Superior temporal gyrus (tissue), 1 donor: Measurements from ENCODE around the gene IL18R1.

Experiments used
- DNase-seq: peaks from one replicate; pipeline ENCODE4 v3.0.0-alpha.2; 2016; ENCODE audit errors: extremely low spot score

The IL18R1 gene

GRCh38 chr2:102344397-102344796, 11.2 kb upstream of the IL18R1 start:
- no peak for DNase-seq

DNA sequence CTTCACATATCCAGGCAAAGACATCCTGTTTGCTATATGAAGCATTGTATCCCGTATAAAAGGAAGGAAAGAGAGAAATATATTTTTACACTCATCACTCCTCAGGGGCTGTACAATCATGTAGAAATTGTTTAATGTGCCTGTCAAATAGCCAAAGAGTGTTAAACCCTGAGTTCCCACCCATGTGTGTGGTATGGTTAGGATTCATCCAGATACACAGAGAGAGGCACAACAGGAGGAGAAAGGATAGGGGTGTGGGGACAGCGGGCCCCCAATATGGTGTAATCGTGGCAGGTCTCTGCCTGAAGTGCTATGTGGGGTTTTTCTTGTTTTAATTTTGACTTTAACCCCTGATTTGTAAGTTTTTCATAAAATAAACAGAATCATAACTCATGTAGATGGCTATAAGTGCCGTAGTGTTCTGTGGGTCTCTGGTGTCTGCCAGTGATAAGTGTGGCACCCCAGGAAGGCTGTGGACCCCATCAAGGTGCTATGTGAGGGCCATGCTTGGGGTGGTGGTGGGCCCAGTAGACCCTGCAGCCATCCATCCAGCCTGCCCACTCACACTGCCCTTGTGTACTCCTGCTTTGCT, 10.2 kb upstream of the IL18R1 start:
- DNase-seq = no peak

DNA sequence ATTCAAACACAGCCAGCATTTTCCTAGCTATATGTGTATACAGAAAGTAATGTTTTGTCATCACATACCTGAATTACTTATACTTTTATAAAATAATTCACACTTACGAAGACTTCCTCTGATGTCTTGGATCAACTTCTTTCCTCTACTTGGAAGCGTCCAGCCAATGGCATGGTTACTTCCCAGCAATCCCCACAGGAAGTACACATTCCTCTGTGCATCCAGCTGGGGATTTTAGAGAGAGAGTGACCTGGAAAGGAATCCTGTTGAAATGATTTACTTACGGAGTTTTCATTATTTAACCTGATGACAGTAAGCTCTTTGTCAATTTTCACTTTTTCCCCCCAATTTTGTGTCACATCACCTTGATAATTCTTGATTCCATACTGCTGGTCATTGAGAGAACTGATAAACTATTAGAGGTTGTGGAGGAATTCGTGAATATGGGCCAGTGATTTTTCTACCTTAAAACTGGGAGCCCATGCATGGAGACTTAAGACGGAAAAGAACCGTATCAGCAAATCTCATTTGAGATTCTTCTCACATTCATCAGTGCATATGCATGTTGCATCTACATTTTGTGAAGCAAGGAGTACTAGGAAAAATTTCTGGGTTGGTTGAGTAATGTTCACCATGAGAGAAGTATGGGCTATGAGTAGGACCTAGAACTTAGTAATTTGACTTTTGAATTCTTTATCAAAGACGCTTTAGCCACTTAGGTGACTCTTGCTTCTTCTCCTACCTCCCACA, 9.0 kb upstream of the IL18R1 start:
- DNase-seq = no peak

- DNase-seq = no peak
Measured at GRCh38 chr2:102350137-102350793, 5.3 kb upstream of the IL18R1 start.

DNA sequence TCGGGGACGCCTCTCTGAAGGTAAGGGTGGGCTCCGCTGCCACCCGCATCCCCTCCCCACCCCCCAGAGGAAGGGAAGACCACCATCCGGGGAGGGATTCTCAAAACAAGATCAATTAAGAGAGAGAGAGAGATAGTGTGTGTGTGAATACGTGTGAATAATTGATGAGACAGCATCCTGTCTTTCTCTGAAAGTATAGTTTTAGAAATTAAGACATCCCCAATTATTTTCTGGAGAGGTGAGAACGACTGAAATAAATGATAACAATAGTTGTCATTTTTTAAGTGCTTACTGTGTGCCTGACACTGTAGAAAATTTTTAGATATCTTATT, 751 bp downstream of the IL18R1 start:
- no peak for DNase-seq

- DNase-seq = no peak
Measured at GRCh38 chr2:102356741-102357140, 1.1 kb downstream of the IL18R1 start.

- no peak for DNase-seq
Measured at GRCh38 chr2:102357937-102358336, 2.3 kb downstream of the IL18R1 start.

DNA sequence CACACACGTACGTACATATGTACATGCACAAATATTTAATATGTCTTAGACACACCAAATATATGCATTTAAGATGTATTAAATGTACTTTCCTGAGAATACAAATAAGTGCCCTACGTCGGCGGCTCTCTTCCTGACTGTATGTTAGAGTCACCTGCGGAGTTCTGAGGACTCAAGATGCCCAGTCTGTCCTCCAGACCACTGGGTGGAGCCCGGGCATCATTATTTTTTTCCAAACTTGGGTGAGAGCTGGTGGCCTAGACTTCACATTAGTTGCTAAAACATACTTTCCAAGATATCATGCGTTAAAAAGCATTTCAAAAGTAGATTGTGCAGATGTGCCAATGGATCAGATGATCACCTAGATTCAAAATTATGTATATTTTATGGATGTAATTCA, 2.9 kb downstream of the IL18R1 start:
- DNase-seq = no peak

DNA sequence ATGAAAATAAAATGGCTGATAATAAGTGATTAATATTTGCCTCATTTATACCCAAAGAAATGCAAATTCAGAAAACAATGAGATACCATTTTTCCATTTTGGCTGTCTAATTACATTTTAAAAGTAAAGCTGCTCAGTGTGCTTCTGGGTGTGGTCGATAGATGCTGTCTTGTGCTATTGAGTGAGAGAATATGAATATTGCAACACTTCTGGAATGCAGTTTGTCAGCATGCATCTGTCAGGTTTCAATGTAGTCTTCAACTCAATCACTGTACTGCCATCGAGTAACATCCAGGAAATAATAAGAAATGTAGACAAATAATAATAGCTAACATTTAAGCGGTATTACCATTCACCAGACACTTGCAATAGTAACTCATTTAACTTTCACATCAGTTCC, 3.9 kb downstream of the IL18R1 start:
- DNase-seq = no peak

DNA sequence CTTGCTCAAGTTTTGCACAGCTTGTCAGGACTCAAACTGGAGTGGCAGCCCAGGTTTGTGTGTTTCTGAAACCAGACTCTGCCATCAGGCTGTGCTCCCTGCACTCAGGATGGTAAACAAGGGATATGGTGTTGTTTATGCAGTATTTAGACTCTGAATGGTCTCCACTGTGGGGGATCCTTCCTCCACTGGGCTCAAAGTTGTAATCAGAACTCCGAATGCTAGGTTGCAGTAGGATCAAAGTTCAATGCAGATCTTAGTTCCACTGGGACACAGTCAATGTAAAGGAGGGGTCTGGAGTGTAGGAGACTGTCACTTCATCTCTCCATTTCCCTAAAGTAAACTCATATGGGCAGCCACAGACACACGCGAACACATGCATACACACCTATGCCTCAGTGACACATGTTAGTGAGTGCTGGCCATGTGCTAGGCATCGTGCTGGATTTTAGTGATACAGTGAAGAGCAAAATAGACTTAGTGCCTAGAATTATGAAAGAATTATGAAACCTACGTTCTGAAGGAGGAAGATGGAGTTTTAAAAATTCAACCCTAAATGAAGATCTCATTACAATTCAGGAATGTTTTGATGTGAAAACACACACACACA, 6.1 kb downstream of the IL18R1 start:
- no peak for DNase-seq

DNA sequence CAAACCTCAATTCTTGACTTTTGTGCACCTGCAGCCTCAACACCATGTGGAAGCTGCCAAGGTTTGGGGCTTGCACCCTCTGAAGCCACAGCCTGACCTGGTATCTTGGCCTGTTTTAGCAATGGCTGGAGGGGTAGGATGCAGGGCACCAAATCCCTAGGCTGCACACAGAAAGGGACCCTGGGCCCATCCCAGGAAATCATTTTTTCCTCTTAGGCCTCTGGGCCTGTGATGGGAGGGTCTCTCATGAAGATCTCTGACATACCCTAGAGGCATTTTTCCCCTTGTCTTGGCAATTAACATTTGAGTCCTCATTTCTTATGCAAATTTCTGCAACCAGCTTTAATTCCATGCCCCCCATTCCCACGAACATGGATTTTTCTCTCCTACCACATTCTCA, 10.2 kb downstream of the IL18R1 start:
- no peak for DNase-seq

DNA sequence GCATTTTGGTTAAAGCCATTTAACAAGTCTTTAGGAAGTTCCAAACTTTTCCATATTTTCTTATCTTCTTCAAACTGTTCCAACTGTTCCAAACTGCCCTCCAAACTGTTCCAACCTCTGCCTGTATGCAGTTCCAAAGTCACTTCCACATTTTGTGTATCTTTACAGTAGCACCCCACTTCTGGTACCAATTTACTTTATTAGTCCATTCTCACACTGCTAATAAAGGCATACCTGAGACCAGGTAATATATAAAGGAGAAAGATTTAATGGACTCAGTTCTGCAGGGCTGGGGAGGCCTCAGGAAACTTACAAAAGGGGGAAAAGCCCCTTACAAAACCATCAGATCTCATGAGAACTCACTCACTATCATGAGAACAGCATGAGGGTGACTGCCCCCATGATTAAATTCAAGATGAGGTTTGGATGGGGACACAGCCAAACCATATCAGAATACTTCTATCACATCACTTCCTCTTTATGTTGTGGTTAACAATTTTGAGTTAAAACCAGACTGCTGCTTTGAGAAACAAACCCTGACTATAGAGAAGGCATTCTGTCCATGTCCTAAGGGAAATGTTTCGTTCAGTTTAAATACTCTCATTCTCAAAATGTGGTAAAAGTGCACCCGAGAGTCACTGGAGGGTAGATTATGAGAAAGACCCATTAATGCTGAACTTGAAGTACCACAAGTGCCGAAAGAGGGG, 11.0 kb downstream of the IL18R1 start:
- no peak for DNase-seq

GRCh38 chr2:102367331-102367971, 11.9 kb downstream of the IL18R1 start:
- DNase-seq = no peak

GRCh38 chr2:102368461-102369109, 13.0 kb downstream of the IL18R1 start:
- no peak for DNase-seq

GRCh38 chr2:102369866-102370265, 14.3 kb downstream of the IL18R1 start:
- no peak for DNase-seq

DNA sequence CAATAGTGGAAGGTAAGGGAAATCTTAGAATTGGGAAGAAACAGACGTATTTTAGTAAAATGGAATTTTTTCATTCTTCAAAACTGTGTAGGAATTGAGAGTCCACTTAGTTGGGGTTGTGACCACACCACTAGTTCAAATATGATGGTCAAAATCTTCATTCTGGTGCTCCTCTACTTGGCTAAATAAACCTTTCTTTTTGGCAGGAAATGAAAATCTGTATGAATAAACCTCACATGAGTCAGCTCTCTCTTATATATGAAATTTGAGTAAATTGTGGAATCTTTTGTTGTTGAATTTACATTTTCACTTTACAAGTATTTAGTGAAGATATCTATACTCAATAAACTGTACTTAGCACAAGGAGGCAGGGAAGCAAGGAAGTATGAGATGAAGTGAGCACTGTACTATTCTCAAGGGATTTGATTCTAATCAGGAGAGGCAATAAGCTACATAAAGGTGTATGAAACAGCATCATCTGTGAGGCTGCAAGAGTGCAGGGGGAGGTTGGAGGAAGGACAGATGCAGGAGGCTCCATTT, 20.5 kb downstream of the IL18R1 start:
- no peak for DNase-seq

DNA sequence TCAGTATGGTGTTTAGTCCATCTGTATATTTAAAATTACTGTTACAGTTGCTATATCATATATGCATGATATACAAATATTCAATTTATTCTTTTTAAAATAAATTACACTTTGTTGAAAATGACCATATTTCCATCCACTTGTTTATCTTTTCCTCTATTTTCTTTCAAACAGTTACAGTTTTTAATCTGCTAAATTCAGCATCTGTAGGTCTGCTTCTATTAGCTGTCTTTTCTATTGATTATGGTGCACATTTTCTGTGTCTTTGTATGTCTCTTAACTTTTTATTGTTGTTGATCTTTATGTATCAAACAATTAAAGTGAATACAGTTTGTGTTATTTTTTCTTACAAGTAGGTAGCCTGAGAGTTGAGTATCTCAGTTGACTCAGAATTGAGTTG, 28.1 kb downstream of the IL18R1 start:
- DNase-seq = no peak

DNA sequence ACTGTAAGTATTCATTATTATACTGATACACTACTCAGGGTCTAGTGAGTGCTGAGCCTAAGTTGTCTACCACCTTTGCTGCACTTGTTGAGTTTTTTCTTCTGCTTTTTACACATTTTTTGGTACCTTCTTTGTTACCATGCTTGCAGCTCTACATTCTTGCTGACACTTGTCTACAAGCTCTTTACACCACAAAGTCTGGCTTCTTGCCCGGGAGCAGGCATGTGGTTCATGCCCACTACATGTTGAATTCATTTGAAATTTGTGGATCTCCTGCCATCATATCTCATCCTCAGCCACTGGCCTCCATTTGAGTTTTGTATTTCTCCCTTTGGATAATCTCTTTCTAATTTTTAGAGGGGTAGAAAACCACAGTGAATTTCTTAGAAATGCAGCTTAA, 29.9 kb downstream of the IL18R1 start:
- no peak for DNase-seq

- DNase-seq = no peak
Measured at GRCh38 chr2:102386004-102386403, 30.4 kb downstream of the IL18R1 start.

DNA sequence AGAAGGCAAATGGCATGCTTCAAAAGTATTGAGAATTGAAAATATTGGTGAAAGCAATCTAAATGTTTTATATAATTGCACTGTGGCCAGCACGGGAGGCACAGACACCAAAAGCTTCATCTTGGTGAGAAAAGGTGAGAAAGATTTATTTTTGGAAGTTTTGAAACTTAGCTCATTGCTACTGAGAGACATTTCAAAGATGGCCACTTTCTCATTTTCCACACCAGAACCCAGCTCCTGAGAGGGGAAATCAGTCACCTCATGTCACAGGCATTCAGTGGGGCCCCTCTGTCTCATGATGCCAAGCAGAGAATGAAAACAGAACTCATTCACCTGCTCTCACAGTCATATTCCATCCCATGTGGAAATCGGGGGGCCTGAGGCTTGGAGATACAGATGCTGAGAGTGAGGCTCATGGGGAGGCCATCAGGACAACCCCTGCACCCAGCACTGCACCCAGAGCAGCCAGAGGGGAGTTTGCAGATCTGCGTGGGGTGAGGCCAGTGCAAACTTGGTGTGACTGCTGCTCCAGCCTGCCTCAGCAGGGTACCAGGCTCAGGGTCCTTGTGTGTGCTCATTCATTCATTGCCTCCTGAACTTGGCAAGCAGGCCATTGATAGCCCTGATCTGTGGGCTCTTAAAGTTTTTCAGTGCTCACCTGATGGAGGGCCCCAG, 31.4 kb downstream of the IL18R1 start:
- DNase-seq = no peak
